ENCODE results near the gene LHX4. TPM values are rescaled to one million over a fixed set of nuclear protein-coding genes. Genes with fewer than 3 reads are reported as not detected.

Gene LHX4
- total RNA-seq, 1 donor from 2014 or later, result under 0.01 TPM

DNA sequence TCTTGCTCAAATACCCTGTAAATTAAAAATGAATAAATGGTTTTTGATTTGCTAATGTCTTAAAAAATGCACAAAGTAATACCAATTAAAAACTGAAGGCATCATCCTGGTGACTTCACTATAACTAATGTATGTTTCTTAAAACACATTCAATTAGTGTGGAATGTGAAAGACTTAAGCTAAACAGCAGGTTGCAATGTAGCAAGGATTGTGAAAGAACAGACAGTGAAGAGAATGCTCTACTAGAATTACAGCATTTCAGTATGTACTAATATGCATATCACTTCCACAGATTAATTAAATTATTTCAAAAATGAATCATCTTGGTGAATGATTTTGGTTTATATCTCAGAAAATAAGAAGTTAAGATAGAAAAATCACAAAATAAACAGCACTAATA, 56.4 kb downstream of the LHX4 start:
- no peak for TF ChIP-seq CTCF (IDR thresholded peaks at IDR 0.05; ENCODE audit: insufficient read depth, low read length, severe bottlenecking)
- Histone ChIP-seq H3K36me3 (ENCODE audit: control insufficient read depth, insufficient read depth, low read length) (peaks cover 2% of the 10 kb centered on the region), H3K27me3 (ENCODE audit: control insufficient read depth, insufficient read depth, low read length) (no peaks in the 10 kb centered on the region), H3K4me3 (ENCODE audit: low read depth, low read length) (no peak overlapping the region)
- DNase-seq (ENCODE audit: low read depth) (no peak), FAIRE-seq (no peak)

DNA sequence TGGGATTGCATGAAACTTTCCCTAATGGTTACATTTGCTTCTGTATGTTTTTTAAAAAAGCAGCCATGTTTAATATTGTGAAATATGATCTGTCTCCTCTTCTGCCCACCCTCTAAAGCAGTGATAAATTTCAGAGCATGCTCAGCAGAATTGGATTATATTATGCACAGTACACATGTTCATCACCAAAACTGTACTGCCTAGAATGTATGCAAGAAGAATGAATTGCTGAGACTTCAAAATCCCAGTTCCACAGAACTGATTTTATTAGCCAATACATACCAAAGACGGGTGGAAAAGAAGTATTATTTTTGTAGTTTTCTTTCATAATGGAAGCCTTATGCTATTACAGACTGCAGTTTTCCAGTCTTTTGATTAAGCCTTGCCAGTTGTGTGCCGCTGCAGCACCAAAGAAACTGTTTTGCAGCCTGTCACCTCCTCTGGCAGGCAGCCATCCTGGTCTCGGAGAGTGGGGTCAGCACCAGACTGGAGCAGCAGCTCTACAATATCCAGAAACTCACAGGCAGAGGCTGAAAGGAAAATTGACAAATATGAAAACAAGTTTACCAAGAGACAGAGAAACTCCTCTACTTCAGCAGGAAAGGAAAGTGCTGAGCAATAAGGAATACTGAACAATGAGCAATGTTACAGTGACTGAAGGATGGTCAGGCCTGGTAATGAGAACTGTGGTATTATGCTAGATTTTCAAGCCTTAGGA, 58.1 kb downstream of the LHX4 start:
- peaks cover 2% of the 10 kb centered on the region for H3K36me3 ChIP-seq (ENCODE audit: control insufficient read depth, insufficient read depth, low read length)
- no peaks in the 10 kb centered on the region for H3K27me3 ChIP-seq (ENCODE audit: control insufficient read depth, insufficient read depth, low read length)
- FAIRE-seq, result no peak
- H3K4me3 ChIP-seq (ENCODE audit: low read depth, low read length), result no peak overlapping the region
- TF ChIP-seq CTCF (IDR thresholded peaks at IDR 0.05; ENCODE audit: insufficient read depth, low read length, severe bottlenecking), result no peak
- DNase-seq (ENCODE audit: low read depth), result no peak

- no peaks in the 10 kb centered on the region for H3K27me3 ChIP-seq (ENCODE audit: control insufficient read depth, insufficient read depth, low read length)
- no peak for TF ChIP-seq CTCF (IDR thresholded peaks at IDR 0.05; ENCODE audit: insufficient read depth, low read length, severe bottlenecking)
- FAIRE-seq, result no peak
- H3K36me3 ChIP-seq (ENCODE audit: control insufficient read depth, insufficient read depth, low read length), result peaks cover 2% of the 10 kb centered on the region
- no peak for DNase-seq (ENCODE audit: low read depth)
- no peak overlapping the region for H3K4me3 ChIP-seq (ENCODE audit: low read depth, low read length)
Measured at GRCh38 chr1:180288940-180289339, 58.9 kb downstream of the LHX4 start.

DNA sequence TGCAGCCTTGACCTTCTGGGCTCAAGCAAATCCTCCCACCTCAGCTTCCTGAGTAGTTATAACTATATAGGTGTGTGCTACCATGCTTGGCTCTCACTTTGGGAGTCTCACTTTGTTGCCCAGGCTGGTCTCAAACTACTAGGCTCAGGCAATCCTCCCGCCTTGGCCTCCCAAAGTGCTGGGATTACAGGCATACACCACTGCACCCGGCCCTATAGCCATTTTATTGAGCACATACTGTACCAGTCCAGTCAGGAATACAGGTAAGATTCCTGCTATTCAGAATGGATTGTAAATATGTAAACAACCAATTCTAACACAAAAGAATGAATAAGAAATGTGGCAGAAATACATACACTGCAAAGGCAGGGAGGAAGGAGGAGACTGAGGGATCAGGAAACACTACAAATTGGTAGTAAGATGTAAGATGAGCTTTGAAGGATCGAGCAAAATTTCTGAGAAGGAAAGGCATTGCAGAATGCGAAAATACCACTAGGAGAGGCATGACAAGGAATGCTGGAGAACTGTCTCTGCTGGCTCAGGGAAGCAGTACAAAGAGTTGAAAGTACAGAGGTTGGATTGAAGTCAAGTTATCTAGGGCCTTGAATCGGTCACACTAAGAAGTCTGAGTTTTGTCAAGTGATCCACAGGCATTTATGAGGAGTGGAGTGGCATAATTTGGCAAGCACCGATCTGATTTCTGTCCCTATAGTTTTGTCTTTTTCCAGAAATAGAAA, 60.4 kb downstream of the LHX4 start:
- no peak for TF ChIP-seq CTCF (IDR thresholded peaks at IDR 0.05; ENCODE audit: insufficient read depth, low read length, severe bottlenecking)
- FAIRE-seq (no peak), DNase-seq (ENCODE audit: low read depth) (no peak)

GRCh38 chr1:180291004-180291403, 60.9 kb downstream of the LHX4 start:
- DNase-seq (ENCODE audit: low read depth), result no peak
- no peak for FAIRE-seq
- Histone ChIP-seq H3K4me3 (ENCODE audit: low read depth, low read length) (no peak overlapping the region), H3K36me3 (ENCODE audit: control insufficient read depth, insufficient read depth, low read length) (peaks cover 2% of the 10 kb centered on the region), H3K27me3 (ENCODE audit: control insufficient read depth, insufficient read depth, low read length) (no peaks in the 10 kb centered on the region)
- no peak for TF ChIP-seq CTCF (IDR thresholded peaks at IDR 0.05; ENCODE audit: insufficient read depth, low read length, severe bottlenecking)

More for the DNA sequence above, 60.4 kb downstream of the LHX4 start:
- Histone ChIP-seq H3K27me3 (ENCODE audit: control insufficient read depth, insufficient read depth, low read length) (no peaks in the 10 kb centered on the region), H3K4me3 (ENCODE audit: low read depth, low read length) (no peak overlapping the region), H3K36me3 (ENCODE audit: control insufficient read depth, insufficient read depth, low read length) (peaks cover 2% of the 10 kb centered on the region)

Measured in bronchial epithelial cell (primary cell).